HFFc6 (cell line): ENCODE results near the gene HIVEP3. TPM values are rescaled to one million over a fixed set of nuclear protein-coding genes. Genes with fewer than 3 reads are reported as not detected.

Experiments
- DNase-seq: peaks from one replicate; pipeline ENCODE4 v3.0.0-alpha.2; 2018
- H3K27ac Mint-ChIP-seq: 2 replicates; pipeline ENCODE4 v1.8.0; 2020; ENCODE audit warnings: mild to moderate bottlenecking, mixed read lengths
- H3K27me3 Mint-ChIP-seq: 2 replicates; pipeline ENCODE4 v1.8.0; 2021; ENCODE audit warnings: mild to moderate bottlenecking, moderate library complexity, mixed read lengths; ENCODE audit not compliant: insufficient read depth
- H3K36me3 Mint-ChIP-seq: 2 replicates; pipeline ENCODE4 v1.8.0; 2021; ENCODE audit warnings: low read depth, mixed read lengths
- H3K4me1 Mint-ChIP-seq: 2 replicates; pipeline ENCODE4 v1.8.0; 2020; ENCODE audit warnings: low read depth, mixed read lengths
- H3K4me3 Mint-ChIP-seq: 2 replicates; pipeline ENCODE4 v1.8.0; 2020; ENCODE audit warnings: mild to moderate bottlenecking, moderate library complexity, mixed read lengths
- H3K9me3 Mint-ChIP-seq: 2 replicates; pipeline ENCODE4 v1.8.0; 2020; ENCODE audit warnings: mild to moderate bottlenecking, mixed read lengths
- CTCF ChIP-seq: fragments of 200-600 bp; sonication (generic); IDR thresholded peaks from 2 replicates; pipeline ENCODE4 v1.5.0; 2021; ENCODE audit warnings: antibody characterized with exemption, mild to moderate bottlenecking
- total RNA-seq, 6 experiments: library from RNA; stranded (reverse); fragmentation: NEBNext Ultra II Directional; extraction: Animal tissue kit (Norgen Biotek cat#: 25700); gene quantifications; 2 replicates in 1 of 6; 3 replicates in 5 of 6; pipeline ENCODE4 v1.2.3, GENCODE V29; 2021

Gene HIVEP3
- total RNA-seq, 6 experiments from 2014 or later, result 7.0 to 9.7 (median 7.9) TPM

DNA sequence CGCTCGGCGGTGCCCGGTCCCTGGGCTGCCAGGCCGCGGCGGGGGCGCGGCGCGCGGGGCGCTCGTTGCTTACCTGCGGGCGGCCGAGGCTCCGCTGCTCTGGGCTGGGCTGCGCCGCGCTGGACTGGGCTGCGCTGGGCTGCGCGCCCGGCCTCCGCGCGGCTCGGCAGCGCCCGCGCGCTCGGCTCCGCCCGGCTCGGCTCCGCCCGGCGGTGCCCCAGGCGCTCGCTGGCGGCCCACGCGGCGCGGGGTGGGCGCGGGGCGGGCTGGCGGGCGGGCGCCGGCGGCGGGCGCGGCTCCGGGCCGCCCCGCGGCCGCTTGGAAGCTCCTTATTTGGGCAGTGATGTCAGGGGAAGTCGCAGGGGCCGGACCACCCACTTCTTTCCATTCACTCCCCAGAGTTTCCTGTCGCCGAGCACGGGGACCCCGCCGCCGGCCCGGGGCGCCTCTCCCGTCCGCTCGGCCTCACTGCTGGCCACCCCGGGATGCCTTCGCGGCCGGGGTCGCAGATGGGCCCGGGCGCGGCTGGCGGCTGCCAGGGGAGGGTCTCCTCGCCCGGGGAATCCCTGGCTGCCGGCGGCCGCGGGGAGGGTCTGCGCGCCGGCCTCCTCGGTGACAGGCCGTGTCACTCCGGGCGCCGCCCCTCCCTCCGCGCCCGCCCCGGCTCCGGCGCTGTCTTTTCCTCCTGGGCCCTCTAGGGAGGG, 256.5 kb downstream of the HIVEP3 start:
- peaks cover 77% of the 10 kb centered on the region for H3K4me1 Mint-ChIP-seq
- peaks cover 1% of the 10 kb centered on the region; the same call in 1 of the 2 replicates for H3K27me3 Mint-ChIP-seq
- H3K36me3 Mint-ChIP-seq, result no peaks in the 10 kb centered on the region
- no peaks in the 10 kb centered on the region for H3K9me3 Mint-ChIP-seq
- TF ChIP-seq CTCF, result no peak
- DNase-seq, result peak; percentile 64
- no peak overlapping the region for H3K27ac Mint-ChIP-seq
- H3K4me3 Mint-ChIP-seq, result peak overlapping the region; percentile 50

DNA sequence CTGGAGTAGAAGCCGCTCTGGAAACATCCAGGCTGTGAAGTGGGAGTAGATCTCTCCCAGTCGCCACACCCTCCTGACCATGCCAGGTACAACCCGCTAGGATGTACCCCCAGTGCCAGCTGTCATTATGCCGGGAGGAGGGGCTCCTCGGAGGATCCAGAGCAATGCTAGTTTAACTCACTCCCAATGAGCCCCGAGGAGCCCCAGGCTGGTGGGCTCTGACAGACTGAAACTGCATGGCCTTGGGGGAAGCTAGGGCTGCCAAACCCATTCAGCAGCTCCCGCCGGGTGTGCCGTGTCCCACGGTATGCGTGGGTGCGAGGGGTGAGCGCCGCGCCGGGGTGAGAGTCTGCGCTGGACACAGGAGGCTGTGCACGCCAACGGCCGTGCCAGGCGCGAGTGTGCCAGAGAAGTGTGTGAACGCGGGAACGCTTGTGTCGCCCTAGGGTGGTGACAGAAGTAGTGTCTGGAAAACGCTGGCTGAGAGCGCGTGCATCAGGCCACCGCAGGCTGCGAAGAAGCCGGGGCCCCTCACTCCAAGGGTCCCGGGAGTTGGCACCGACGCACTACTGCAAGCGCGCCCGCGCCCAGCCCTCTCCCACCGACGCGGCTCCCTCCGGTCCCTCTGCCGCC, 257.2 kb downstream of the HIVEP3 start:
- Mint-ChIP-seq H3K9me3 (no peaks in the 10 kb centered on the region), H3K27me3 (no peaks in the 10 kb centered on the region; the same call in 1 of the 2 replicates), H3K36me3 (no peaks in the 10 kb centered on the region), H3K4me3 (peak overlapping the region; percentile 91), H3K27ac (peak overlapping the region; percentile 64), H3K4me1 (peaks cover 77% of the 10 kb centered on the region)
- no peak for DNase-seq
- 0 out of 2 replicates have a peak, but pooled peaks have one; percentile 8 for TF ChIP-seq CTCF

DNA sequence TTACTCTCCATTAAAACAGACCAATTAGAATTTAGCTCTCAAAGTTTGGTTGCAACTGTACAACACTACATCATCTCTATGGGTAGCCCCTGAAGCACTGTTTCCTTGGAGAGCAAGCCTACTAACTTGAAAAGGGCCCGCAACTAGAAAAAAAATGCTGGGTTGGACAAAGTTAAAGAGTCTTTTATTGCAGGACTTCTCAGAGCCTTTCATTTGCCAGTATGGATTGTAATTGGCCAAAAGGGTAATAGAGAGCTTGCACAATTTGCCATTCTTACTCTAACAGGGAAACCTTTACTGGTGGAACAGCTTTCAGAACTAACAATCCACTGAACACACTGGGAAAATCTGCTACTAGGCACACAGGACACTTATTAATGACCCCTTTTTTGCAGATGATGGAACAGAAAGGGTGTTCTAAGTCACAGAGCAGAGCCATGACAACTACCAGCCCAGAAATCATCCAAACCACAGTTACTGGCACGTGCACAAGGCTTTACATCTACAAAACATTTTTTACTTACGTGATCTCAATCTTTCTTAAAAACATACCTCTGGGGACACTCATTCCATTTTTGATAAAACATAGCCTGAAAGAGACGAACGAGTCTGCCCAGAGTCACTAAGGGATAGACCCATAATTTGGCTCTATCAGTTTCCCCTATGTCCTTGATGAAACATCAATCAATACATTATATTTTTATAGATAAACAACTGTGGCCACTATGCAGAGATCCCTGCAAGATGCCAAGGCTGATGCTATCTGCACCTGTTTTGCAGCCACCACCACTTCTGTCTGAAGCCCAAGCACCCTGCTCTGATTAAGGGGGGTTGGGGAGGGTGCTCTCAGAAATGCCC, 257.9 kb downstream of the HIVEP3 start:
- peaks cover 77% of the 10 kb centered on the region for H3K4me1 Mint-ChIP-seq
- H3K9me3 Mint-ChIP-seq, result no peaks in the 10 kb centered on the region
- H3K36me3 Mint-ChIP-seq, result no peaks in the 10 kb centered on the region
- TF ChIP-seq CTCF, result no peak
- peak overlapping the region; percentile 91 for H3K4me3 Mint-ChIP-seq
- no peak for DNase-seq
- no peaks in the 10 kb centered on the region; the same call in 1 of the 2 replicates for H3K27me3 Mint-ChIP-seq
- no peak overlapping the region for H3K27ac Mint-ChIP-seq

GRCh38 chr1:41659903-41660302, 258.8 kb downstream of the HIVEP3 start:
- peaks cover 71% of the 10 kb centered on the region for H3K4me1 Mint-ChIP-seq
- H3K27ac Mint-ChIP-seq, result no peak overlapping the region
- no peak for TF ChIP-seq CTCF
- no peaks in the 10 kb centered on the region; the same call in 1 of the 2 replicates for H3K27me3 Mint-ChIP-seq
- H3K9me3 Mint-ChIP-seq, result no peaks in the 10 kb centered on the region
- no peaks in the 10 kb centered on the region for H3K36me3 Mint-ChIP-seq
- no peak overlapping the region for H3K4me3 Mint-ChIP-seq
- DNase-seq, result no peak

- TF ChIP-seq CTCF, result no peak
- Mint-ChIP-seq H3K36me3 (no peaks in the 10 kb centered on the region), H3K27ac (no peak overlapping the region), H3K4me3 (no peak overlapping the region), H3K9me3 (no peaks in the 10 kb centered on the region), H3K27me3 (no peaks in the 10 kb centered on the region; the same call in 1 of the 2 replicates), H3K4me1 (peaks cover 63% of the 10 kb centered on the region)
- DNase-seq, result no peak
Observed at GRCh38 chr1:41659159-41659495, 259.6 kb downstream of the HIVEP3 start.
